Caco-2 (cell line): ENCODE data around the gene QRFP. TPM values are rescaled to one million over a fixed set of nuclear protein-coding genes. Genes with fewer than 3 reads are reported as not detected.

Experiments
- BruUV-seq: library from RNA; stranded (reverse); fragments of 400-500 nt; replicated peaks from 2 replicates; lab custom pipeline; 2021; lab: Mats Ljungman, UMichigan
- CTCF ChIA-PET: fragments of 300-600 bp; sonication (Branson Sonifier 250); formaldehyde crosslinking; loops from one replicate; lab custom pipeline; 2022; ENCODE audit warnings: antibody characterized with exemption; lab: Charles Lee
- POLR2A ChIA-PET: fragments of 300-600 bp; sonication (Branson Sonifier 250); formaldehyde crosslinking; loops from one replicate; lab custom pipeline; 2022; ENCODE audit warnings: antibody characterized with exemption; lab: Charles Lee
- DNase-seq, 2 experiments: peaks; one replicate each; pipeline versions ENCODE4 v3.0.0 to v3.0.0-alpha.2; 2020 to 2022
- H3K27me3 ChIP-seq: replicated peaks from 2 replicates; pipeline ENCODE4 v1.6.0; 2011; ENCODE audit warnings: low read length; ENCODE audit not compliant: control insufficient read depth, insufficient read depth
- H3K36me3 ChIP-seq: 2 replicates; pipeline ENCODE4 v1.5.1; 2011; ENCODE audit warnings: low read length; ENCODE audit not compliant: control insufficient read depth, insufficient read depth
- H3K4me1 ChIP-seq: fragments of 250-450 bp; sonication (Bioruptor Pico); 2 replicates; pipeline ENCODE4 v1.5.1; 2020; ENCODE audit warnings: mild to moderate bottlenecking
- H3K4me3 ChIP-seq: 2 replicates; pipeline ENCODE4 v1.5.1; 2011; ENCODE audit warnings: low read depth, mild to moderate bottlenecking, control low read depth, low read length
- H3K9me3 ChIP-seq: fragments of 250-450 bp; sonication (Bioruptor Pico); 2 replicates; pipeline ENCODE4 v1.5.1; 2020; ENCODE audit warnings: mild to moderate bottlenecking, moderate library complexity
- H3K27ac Mint-ChIP-seq: one replicate; pipeline ENCODE4 v1.8.0; 2022; ENCODE audit warnings: mixed read lengths; ENCODE audit not compliant: unreplicated experiment
- H3K27me3 Mint-ChIP-seq: one replicate; pipeline ENCODE4 v1.8.0; 2022; ENCODE audit warnings: mixed read lengths; ENCODE audit not compliant: insufficient read depth, unreplicated experiment
- H3K36me3 Mint-ChIP-seq: one replicate; pipeline ENCODE4 v1.8.0; 2022; ENCODE audit warnings: mild to moderate bottlenecking, mixed read lengths; ENCODE audit not compliant: insufficient read depth, unreplicated experiment
- H3K4me1 Mint-ChIP-seq: one replicate; pipeline ENCODE4 v1.8.0; 2022; ENCODE audit warnings: low read depth, mixed read lengths; ENCODE audit not compliant: unreplicated experiment
- H3K4me3 Mint-ChIP-seq: one replicate; pipeline ENCODE4 v1.8.0; 2022; ENCODE audit warnings: mild to moderate bottlenecking, moderate library complexity, mixed read lengths; ENCODE audit not compliant: unreplicated experiment
- H3K9me3 Mint-ChIP-seq: one replicate; pipeline ENCODE4 v1.8.0; 2022; ENCODE audit warnings: mixed read lengths; ENCODE audit not compliant: unreplicated experiment
- intact Hi-C: fragments of 100-400 bp; cut with micrococcal nuclease; formaldehyde crosslinking; loops from one replicate; pipeline ENCODE4 v1.10.0; 2022; ENCODE audit not compliant: unreplicated experiment
- total RNA-seq: library from RNA; stranded (reverse); gene quantifications from 2 replicates; pipeline ENCODE4 v1.2.3, GENCODE V29; 2022
- TF ChIP-seq, protein P1 (sequence below), 2 experiments: fragments of 200-600 bp in 1 of 2; IDR thresholded peaks; 1 replicate in 1 of 2; 2 replicates in 1 of 2; pipeline versions ENCODE4 v1.5.1 to v1.8.0; 2011 to 2022; ENCODE audit warnings: antibody characterized with exemption in 1 of 2, control low read depth in 1 of 2, inconsistent platforms in 1 of 2, low read depth in 1 of 2, low read length in 1 of 2, mild to moderate bottlenecking in 1 of 2, moderate library complexity in 1 of 2; ENCODE audit not compliant: insufficient read depth in 1 of 2, severe bottlenecking in 1 of 2, unreplicated experiment in 1 of 2

Gene QRFP
- total RNA-seq, 1 experiment from 2014 or later, result not detected

DNA sequence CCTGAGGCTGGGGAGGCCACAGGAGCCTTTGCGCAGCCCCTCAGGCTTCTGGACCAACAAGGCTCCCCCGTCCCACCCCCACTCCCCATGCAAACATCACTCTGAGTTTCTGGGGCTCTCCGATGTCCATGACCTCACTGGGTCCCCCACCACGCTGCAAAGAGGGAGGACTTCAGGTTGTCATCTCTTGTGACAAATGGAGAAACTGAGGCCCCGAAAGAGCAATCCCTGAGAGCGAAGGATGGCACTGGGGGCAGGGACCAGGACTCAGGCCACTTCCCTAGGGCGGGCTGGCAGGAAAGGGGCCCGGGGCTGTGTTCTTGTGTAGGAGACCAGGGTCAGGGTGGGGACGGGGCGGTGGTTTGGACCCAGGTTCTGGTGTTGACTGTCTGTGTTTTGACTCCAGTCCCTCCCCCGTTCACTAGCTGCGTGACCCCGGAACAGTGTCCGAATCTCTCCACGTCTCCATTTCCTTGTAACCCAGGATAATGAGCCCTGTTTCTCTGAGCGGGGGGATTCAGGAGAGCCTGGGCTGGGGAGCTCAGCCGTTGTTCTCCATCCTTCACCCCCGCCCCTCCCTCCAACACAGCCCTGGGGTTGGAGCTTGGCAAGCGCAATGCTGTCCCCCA is 28.6 kb upstream of the QRFP start:
- no peak overlapping the region for H3K4me3 ChIP-seq
- Mint-ChIP-seq H3K36me3 (no peaks in the 10 kb centered on the region), H3K27ac (no peak overlapping the region), H3K27me3 (peaks cover 15% of the 10 kb centered on the region), H3K4me3 (no peak overlapping the region), H3K9me3 (no peaks in the 10 kb centered on the region), H3K4me1 (no peaks in the 10 kb centered on the region)
- POLR2A ChIA-PET, result no interaction called here
- no peak for DNase-seq
- no peaks in the 10 kb centered on the region for H3K4me1 ChIP-seq
- no peaks in the 10 kb centered on the region; the same call in 1 of the 2 replicates for H3K27me3 ChIP-seq
- no peaks in the 10 kb centered on the region for H3K9me3 ChIP-seq
- H3K36me3 ChIP-seq, result no peaks in the 10 kb centered on the region
- BruUV-seq, result no TSS peak
- TF ChIP-seq, protein P1, sequence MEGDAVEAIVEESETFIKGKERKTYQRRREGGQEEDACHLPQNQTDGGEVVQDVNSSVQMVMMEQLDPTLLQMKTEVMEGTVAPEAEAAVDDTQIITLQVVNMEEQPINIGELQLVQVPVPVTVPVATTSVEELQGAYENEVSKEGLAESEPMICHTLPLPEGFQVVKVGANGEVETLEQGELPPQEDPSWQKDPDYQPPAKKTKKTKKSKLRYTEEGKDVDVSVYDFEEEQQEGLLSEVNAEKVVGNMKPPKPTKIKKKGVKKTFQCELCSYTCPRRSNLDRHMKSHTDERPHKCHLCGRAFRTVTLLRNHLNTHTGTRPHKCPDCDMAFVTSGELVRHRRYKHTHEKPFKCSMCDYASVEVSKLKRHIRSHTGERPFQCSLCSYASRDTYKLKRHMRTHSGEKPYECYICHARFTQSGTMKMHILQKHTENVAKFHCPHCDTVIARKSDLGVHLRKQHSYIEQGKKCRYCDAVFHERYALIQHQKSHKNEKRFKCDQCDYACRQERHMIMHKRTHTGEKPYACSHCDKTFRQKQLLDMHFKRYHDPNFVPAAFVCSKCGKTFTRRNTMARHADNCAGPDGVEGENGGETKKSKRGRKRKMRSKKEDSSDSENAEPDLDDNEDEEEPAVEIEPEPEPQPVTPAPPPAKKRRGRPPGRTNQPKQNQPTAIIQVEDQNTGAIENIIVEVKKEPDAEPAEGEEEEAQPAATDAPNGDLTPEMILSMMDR (IDR thresholded peaks at IDR 0.05; ENCODE audit: insufficient read depth in 1 of 2, low read depth in 1 of 2, low read length in 1 of 2, severe bottlenecking in 1 of 2, unreplicated experiment in 1 of 2), result no peak
- intact Hi-C loops, result no loop called here
- CTCF ChIA-PET, result interaction anchor here (0.6 kb wide), 1 partner anchor 1000 kb away, joined by 6 read pairs; no protein-coding TSS in a partner anchor

DNA sequence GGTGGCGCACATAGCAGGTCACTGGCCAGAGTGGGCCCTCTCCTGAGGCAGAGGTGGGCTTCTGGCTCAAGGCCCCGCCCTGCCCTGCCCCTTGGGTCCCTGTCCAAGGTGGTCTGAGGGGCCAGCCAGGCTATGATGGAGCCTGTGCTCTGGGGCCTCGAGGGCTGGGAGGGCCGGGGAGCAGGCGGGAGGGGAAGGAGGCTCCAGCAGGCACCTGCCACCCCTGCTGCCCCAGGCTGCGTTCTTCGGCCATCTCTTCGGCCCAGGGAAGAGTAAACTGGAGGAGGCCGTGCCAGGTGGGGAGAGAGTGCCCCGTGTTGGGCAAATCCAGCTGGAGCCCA is 27.8 kb upstream of the QRFP start:
- Mint-ChIP-seq H3K27me3 (peaks cover 12% of the 10 kb centered on the region), H3K27ac (no peak overlapping the region), H3K9me3 (no peaks in the 10 kb centered on the region), H3K36me3 (no peaks in the 10 kb centered on the region), H3K4me3 (no peak overlapping the region), H3K4me1 (no peaks in the 10 kb centered on the region)
- ChIA-PET CTCF (no interaction called here), POLR2A (no interaction called here)
- H3K36me3 ChIP-seq, result no peaks in the 10 kb centered on the region
- no peaks in the 10 kb centered on the region for H3K4me1 ChIP-seq
- H3K9me3 ChIP-seq, result no peaks in the 10 kb centered on the region
- intact Hi-C loops, result no loop called here
- no peak for DNase-seq
- TF ChIP-seq, protein P1 (IDR thresholded peaks at IDR 0.05; ENCODE audit: insufficient read depth in 1 of 2, low read depth in 1 of 2, low read length in 1 of 2, severe bottlenecking in 1 of 2, unreplicated experiment in 1 of 2), result no peak
- H3K4me3 ChIP-seq, result no peak overlapping the region
- no TSS peak for BruUV-seq
- H3K27me3 ChIP-seq, result no peaks in the 10 kb centered on the region; the same call in 1 of the 2 replicates

DNA sequence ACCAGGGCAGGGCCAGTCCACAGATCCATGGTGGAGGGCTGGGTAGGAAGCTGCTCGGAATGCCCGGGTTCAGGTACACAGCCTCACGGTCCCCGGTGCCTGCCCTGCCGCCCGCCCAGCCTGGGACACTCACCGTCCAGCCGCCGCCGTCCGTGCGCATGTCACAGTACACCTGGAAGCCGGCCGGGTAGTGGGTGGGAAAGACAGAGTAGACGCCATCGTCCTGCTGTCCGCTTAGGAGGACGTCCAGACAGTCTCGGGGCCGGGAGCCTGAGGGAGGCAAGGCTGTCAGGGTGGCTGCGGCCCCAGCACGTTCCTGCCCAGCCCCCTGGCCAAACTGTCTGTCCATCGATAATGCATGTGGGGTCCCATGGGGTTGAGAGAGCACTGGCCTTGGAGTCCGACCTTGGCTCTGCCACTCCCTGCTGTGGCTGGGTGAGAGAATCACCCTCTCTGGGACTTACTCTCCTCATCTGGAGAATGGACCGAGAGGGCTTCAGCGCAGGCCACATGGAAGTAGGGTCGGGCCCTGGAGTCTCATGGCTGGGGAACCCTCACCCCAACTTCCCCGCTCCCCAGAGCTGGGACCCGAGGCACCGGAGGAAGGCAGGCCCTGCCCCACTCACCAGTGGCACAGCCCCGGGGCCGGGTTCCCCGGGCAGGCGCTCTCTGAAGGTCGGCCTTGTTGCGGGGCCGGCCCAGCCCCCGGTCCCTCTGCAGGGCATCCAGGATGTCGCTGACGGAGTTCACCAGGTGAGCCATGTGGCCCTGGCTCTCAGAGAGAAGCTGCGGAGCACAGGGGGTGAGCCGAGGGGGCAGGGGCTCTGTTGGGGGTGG is 27.2 kb upstream of the QRFP start:
- no peaks in the 10 kb centered on the region; the same call in 1 of the 2 replicates for H3K27me3 ChIP-seq
- CTCF ChIA-PET, result no interaction called here

More for the DNA sequence above, 27.2 kb upstream of the QRFP start:
- Mint-ChIP-seq H3K36me3 (no peaks in the 10 kb centered on the region), H3K27ac (no peak overlapping the region), H3K9me3 (no peaks in the 10 kb centered on the region), H3K4me1 (no peaks in the 10 kb centered on the region), H3K4me3 (no peak overlapping the region), H3K27me3 (peaks cover 12% of the 10 kb centered on the region)
- POLR2A ChIA-PET, result no interaction called here
- Histone ChIP-seq H3K9me3 (no peaks in the 10 kb centered on the region), H3K4me1 (no peaks in the 10 kb centered on the region), H3K36me3 (no peaks in the 10 kb centered on the region), H3K4me3 (no peak overlapping the region)
- BruUV-seq, result no TSS peak
- intact Hi-C loops, result no loop called here
- no peak for DNase-seq
- TF ChIP-seq, protein P1 (IDR thresholded peaks at IDR 0.05; ENCODE audit: insufficient read depth in 1 of 2, low read depth in 1 of 2, low read length in 1 of 2, severe bottlenecking in 1 of 2, unreplicated experiment in 1 of 2), result no peak
